Measurements from ENCODE around the gene PRCP.

Gene PRCP

DNA sequence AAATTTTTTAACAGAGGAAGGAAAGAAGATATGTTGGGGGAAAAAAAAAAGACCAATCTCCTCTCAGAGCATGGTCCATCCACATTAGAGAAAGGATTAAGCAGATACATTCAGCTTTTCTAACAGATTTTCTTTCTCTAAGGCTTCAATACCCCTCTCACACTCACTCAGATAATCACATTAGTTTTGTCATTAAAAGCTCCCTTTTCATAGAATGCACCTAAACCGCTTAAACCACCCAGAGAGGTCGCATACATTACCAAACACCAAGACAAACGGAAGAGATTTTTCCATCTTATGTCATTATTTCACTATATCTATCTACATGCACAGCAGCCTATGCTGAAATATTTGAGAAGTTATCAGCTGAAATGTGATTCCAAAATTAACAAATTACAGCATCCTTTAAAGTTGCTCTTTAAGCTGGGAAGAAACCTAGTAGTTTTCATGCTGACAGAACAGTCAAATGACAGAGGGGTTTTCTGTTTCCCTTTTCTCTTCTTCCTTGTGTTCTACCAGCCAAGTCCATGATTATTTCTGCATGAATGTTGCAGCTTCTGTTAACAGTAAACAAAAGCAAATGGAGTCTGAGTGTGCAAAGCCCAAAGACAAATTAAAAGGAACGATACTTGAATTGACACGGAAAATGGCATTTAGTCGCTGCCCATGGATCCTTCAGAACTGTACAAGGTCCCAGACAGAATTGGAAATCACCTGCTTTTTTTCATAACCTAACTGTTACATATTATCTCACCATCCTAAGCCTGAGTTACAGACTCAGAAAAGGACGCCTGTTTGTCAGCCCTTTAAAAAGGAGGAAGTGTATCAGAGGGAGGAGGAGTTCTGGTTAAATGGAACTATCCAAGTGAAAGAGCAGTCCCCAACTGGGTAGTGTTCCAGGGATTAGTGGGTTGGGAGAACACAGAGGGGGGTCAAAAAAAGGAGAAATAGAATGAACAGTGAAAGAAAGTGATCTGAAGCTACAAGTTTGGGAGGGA, 54.6 kb downstream of the PRCP start:
- H3K36me3 ChIP-seq (ENCODE audit: insufficient read depth, low read depth, low read length): peaks cover 10% of the 10 kb centered on the region; the same call in 1 of the 2 replicates
- no peaks in the 10 kb centered on the region for H3K27me3 ChIP-seq (ENCODE audit: insufficient read depth, low read length)
- no peak overlapping the region for H3K27ac ChIP-seq (ENCODE audit: low read length)
- H3K4me1 ChIP-seq (ENCODE audit: insufficient read depth, low read length): peaks cover 14% of the 10 kb centered on the region
- no peaks in the 10 kb centered on the region for H3K9me3 ChIP-seq (ENCODE audit: insufficient read depth, low read depth, low read length)
- no peak overlapping the region for H3K9ac ChIP-seq (ENCODE audit: low read depth, low read length)
- H3K4me3 ChIP-seq (ENCODE audit: low read length): 0 out of 2 replicates have a peak overlapping the region, but pooled peaks have one; percentile 1

GRCh38 chr11:82843057-82843795, 57.0 kb downstream of the PRCP start:
- Histone ChIP-seq H3K27me3 (ENCODE audit: insufficient read depth, low read length) (no peaks in the 10 kb centered on the region), H3K4me3 (ENCODE audit: low read length) (no peak overlapping the region), H3K36me3 (ENCODE audit: insufficient read depth, low read depth, low read length) (peaks cover 4% of the 10 kb centered on the region; the same call in 1 of the 2 replicates), H3K9ac (ENCODE audit: low read depth, low read length) (no peak overlapping the region), H3K27ac (ENCODE audit: low read length) (no peak overlapping the region), H3K4me1 (ENCODE audit: insufficient read depth, low read length) (peaks cover 14% of the 10 kb centered on the region), H3K9me3 (ENCODE audit: insufficient read depth, low read depth, low read length) (no peaks in the 10 kb centered on the region)

GRCh38 chr11:82842019-82842418, 58.2 kb downstream of the PRCP start:
- H3K9ac ChIP-seq (ENCODE audit: low read depth, low read length): no peak overlapping the region
- no peaks in the 10 kb centered on the region for H3K27me3 ChIP-seq (ENCODE audit: insufficient read depth, low read length)
- H3K36me3 ChIP-seq (ENCODE audit: insufficient read depth, low read depth, low read length): peaks cover 15% of the 10 kb centered on the region; the same call in 1 of the 2 replicates

DNA sequence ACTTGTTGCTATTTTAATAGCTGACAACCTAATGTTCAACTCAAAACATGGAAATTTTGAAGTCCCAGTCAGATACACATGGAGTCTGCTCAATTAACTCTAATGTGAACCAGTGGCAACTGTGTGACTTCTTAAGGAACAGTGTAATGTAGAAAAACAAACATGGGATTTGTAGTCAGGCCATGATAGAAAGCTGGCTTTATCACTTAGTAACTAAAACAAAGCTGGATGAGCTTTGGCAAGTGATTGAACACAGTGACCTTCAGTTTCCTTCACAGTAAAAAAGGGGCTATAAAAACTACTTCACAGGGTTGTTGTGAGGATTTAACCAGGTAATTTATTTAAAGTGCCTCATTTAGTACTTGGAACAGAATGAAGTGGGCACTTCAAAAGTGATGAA, 62.6 kb downstream of the PRCP start:
- no peak overlapping the region for H3K27ac ChIP-seq (ENCODE audit: low read length)
- no peaks in the 10 kb centered on the region for H3K4me1 ChIP-seq (ENCODE audit: insufficient read depth, low read length)
- no peaks in the 10 kb centered on the region for H3K9me3 ChIP-seq (ENCODE audit: insufficient read depth, low read depth, low read length)
- H3K9ac ChIP-seq (ENCODE audit: low read depth, low read length): no peak overlapping the region
- H3K36me3 ChIP-seq (ENCODE audit: insufficient read depth, low read depth, low read length): peaks cover 18% of the 10 kb centered on the region; the same call in 1 of the 2 replicates
- no peaks in the 10 kb centered on the region for H3K27me3 ChIP-seq (ENCODE audit: insufficient read depth, low read length)
- no peak overlapping the region for H3K4me3 ChIP-seq (ENCODE audit: low read length)

More at GRCh38 chr11:82842019-82842418, 58.2 kb downstream of the PRCP start:
- peaks cover 14% of the 10 kb centered on the region for H3K4me1 ChIP-seq (ENCODE audit: insufficient read depth, low read length)
- no peaks in the 10 kb centered on the region for H3K9me3 ChIP-seq (ENCODE audit: insufficient read depth, low read depth, low read length)
- no peak overlapping the region for H3K4me3 ChIP-seq (ENCODE audit: low read length)
- H3K27ac ChIP-seq (ENCODE audit: low read length): no peak overlapping the region

DNA sequence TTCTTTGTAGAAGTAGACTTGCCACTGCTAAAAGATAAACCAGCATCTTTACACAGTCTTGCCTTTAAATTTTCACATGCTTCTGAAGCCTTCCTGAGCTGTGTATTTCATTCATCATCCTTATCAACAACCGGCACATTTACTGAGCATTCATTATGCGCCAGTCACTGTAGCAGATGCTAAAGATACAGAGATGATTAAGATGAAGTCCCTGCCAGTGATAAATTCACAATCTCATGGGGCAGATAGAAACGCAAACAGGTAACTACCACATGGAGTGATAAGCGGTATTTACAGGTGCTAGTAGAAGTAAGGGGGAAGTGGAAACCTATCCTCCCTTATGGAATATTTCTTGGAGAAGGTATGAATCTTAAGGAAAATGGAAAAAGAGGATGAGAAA, 67.2 kb downstream of the PRCP start:
- H3K4me3 ChIP-seq (ENCODE audit: low read length): no peak overlapping the region

DNA sequence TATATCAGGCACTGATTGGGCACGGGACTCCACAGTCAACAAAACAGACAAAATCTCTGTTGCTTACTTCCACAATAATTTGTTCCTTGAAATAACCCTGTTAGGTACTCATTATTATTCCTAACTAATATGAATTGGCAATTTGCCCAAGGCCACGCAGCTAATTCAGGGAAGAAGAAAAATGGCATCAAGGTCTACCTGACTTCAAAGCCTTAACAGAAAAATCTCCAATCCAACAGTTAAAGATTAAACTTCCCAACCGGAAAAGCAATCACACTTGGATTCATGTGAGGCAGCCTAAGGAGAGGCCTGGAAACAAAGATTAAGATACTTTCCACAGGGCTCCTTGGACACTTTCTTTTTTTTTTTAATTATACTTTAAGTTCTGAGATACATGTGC, 68.9 kb downstream of the PRCP start:
- no peak overlapping the region for H3K4me3 ChIP-seq (ENCODE audit: low read length)
- no peak overlapping the region for H3K9ac ChIP-seq (ENCODE audit: low read depth, low read length)
- no peaks in the 10 kb centered on the region for H3K36me3 ChIP-seq (ENCODE audit: insufficient read depth, low read depth, low read length)
- H3K9me3 ChIP-seq (ENCODE audit: insufficient read depth, low read depth, low read length): no peaks in the 10 kb centered on the region
- H3K27ac ChIP-seq (ENCODE audit: low read length): no peak overlapping the region
- H3K27me3 ChIP-seq (ENCODE audit: insufficient read depth, low read length): no peaks in the 10 kb centered on the region
- H3K4me1 ChIP-seq (ENCODE audit: insufficient read depth, low read length): peaks cover 6% of the 10 kb centered on the region; the same call in 1 of the 2 replicates

More for the DNA sequence above, 67.2 kb downstream of the PRCP start:
- Histone ChIP-seq H3K4me1 (ENCODE audit: insufficient read depth, low read length) (peaks cover 6% of the 10 kb centered on the region; the same call in 1 of the 2 replicates), H3K27ac (ENCODE audit: low read length) (no peak overlapping the region), H3K9ac (ENCODE audit: low read depth, low read length) (no peak overlapping the region), H3K9me3 (ENCODE audit: insufficient read depth, low read depth, low read length) (no peaks in the 10 kb centered on the region), H3K36me3 (ENCODE audit: insufficient read depth, low read depth, low read length) (peaks cover 12% of the 10 kb centered on the region; the same call in 1 of the 2 replicates), H3K27me3 (ENCODE audit: insufficient read depth, low read length) (no peaks in the 10 kb centered on the region)

GRCh38 chr11:82830746-82831145, 69.5 kb downstream of the PRCP start:
- no peaks in the 10 kb centered on the region for H3K9me3 ChIP-seq (ENCODE audit: insufficient read depth, low read depth, low read length)

DNA sequence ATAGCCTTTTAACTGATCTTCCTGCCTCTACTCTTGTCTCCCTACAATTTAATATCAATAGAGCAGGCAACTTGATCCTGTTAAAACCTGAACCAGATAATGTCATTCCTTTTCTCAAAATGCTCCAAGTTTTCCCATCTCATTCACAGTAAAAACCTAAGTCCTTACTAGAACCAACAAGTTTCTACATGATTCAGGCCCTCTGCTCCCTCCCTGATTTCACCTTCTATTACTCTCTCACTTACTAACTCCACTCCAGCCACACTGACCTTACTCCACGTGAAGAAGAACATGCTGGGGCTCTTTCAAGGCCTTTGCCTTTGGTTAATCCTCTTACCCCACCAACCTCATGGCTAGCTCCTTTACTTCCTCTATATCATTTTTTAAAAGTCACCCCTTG, 71.1 kb downstream of the PRCP start:
- Histone ChIP-seq H3K36me3 (ENCODE audit: insufficient read depth, low read depth, low read length) (peaks cover 10% of the 10 kb centered on the region), H3K9me3 (ENCODE audit: insufficient read depth, low read depth, low read length) (no peaks in the 10 kb centered on the region), H3K4me1 (ENCODE audit: insufficient read depth, low read length) (peaks cover 6% of the 10 kb centered on the region; the same call in 1 of the 2 replicates), H3K27me3 (ENCODE audit: insufficient read depth, low read length) (no peaks in the 10 kb centered on the region), H3K27ac (ENCODE audit: low read length) (no peak overlapping the region), H3K4me3 (ENCODE audit: low read length) (no peak overlapping the region), H3K9ac (ENCODE audit: low read depth, low read length) (no peak overlapping the region)

More at GRCh38 chr11:82830746-82831145, 69.5 kb downstream of the PRCP start:
- H3K36me3 ChIP-seq (ENCODE audit: insufficient read depth, low read depth, low read length): no peaks in the 10 kb centered on the region
- no peak overlapping the region for H3K9ac ChIP-seq (ENCODE audit: low read depth, low read length)
- H3K4me3 ChIP-seq (ENCODE audit: low read length): no peak overlapping the region
- no peak overlapping the region for H3K27ac ChIP-seq (ENCODE audit: low read length)
- peaks cover 6% of the 10 kb centered on the region; the same call in 1 of the 2 replicates for H3K4me1 ChIP-seq (ENCODE audit: insufficient read depth, low read length)
- no peaks in the 10 kb centered on the region for H3K27me3 ChIP-seq (ENCODE audit: insufficient read depth, low read length)

DNA sequence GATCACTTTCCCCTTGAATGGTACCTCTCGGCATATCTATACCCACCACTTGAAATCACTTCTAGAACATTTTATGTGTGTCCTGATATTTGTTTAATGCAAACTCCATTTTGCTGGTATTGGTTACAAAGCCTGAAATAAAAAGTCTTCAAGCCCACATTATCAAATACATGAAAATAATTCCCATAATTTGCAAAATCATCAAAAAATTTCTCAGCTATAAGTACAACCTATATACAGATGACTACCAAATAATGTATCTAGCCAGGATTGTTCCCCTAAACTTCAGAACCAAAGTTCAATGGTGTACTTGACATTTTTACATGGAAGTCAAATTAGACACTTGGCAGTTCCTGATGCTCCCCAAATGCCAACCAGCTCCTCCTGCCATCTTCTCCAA, 71.8 kb downstream of the PRCP start:
- Histone ChIP-seq H3K27ac (ENCODE audit: low read length) (no peak overlapping the region), H3K4me3 (ENCODE audit: low read length) (no peak overlapping the region), H3K4me1 (ENCODE audit: insufficient read depth, low read length) (peaks cover 6% of the 10 kb centered on the region; the same call in 1 of the 2 replicates), H3K9me3 (ENCODE audit: insufficient read depth, low read depth, low read length) (no peaks in the 10 kb centered on the region), H3K36me3 (ENCODE audit: insufficient read depth, low read depth, low read length) (peaks cover 10% of the 10 kb centered on the region), H3K9ac (ENCODE audit: low read depth, low read length) (no peak overlapping the region), H3K27me3 (ENCODE audit: insufficient read depth, low read length) (no peaks in the 10 kb centered on the region)

DNA sequence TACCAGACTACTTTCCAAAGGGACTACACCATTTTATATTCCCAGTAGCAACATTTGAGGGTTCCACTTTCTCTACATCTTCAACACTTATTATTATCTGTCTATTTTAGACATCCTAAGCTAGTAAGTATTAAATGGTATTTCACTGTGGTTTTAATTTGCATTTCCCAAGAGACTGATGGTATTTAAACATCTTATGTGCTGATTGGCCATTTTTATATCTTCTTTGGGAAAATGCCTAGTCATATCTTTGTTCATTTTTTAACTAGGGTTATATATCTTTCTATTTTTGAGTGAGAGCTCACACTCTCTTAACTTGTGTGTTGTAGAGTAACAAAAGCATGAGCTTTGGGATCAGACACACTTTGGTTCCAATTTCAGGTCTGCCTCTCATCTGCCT, 73.7 kb downstream of the PRCP start:
- no peaks in the 10 kb centered on the region for H3K9me3 ChIP-seq (ENCODE audit: insufficient read depth, low read depth, low read length)
- no peak overlapping the region for H3K27ac ChIP-seq (ENCODE audit: low read length)
- H3K27me3 ChIP-seq (ENCODE audit: insufficient read depth, low read length): no peaks in the 10 kb centered on the region
- H3K9ac ChIP-seq (ENCODE audit: low read depth, low read length): no peak overlapping the region
- H3K4me1 ChIP-seq (ENCODE audit: insufficient read depth, low read length): peaks cover 6% of the 10 kb centered on the region; the same call in 1 of the 2 replicates
- H3K4me3 ChIP-seq (ENCODE audit: low read length): no peak overlapping the region
- peaks cover 10% of the 10 kb centered on the region for H3K36me3 ChIP-seq (ENCODE audit: insufficient read depth, low read depth, low read length)
